Right lobe of liver (tissue), 4 donors: ENCODE measurements around the gene ROCK2.

Experiments used
- CTCF ChIP-seq, 4 donors: fragments of 200-600 bp in 3 of 4; fragments of 450-650 bp in 1 of 4; IDR thresholded peaks; one replicate each; pipeline versions ENCODE4 v1.5.1 to v1.8.0; 2016 to 2022; ENCODE audit warnings: antibody characterized with exemption in 4 of 4, mild to moderate bottlenecking in 2 of 4
- POLR2A ChIP-seq: fragments of 450-650 bp; IDR thresholded peaks from one replicate; pipeline ENCODE4 v1.6.1; 2017; ENCODE audit warnings: antibody characterized with exemption, mild to moderate bottlenecking
- donor health status: DM: no; HTN: no; CAD: no.
- donor health status: DM: no; HTN: no; CAD: no.
- donor health status: DM: no; HTN: yes; CAD: no.

GRCh38 chr2:11379558-11379957 lies 35.1 kb upstream of the ROCK2 start:
- TF ChIP-seq CTCF (IDR thresholded peaks at IDR 0.05), result no peak
- no peak for TF ChIP-seq POLR2A
